GM06990 (cell line): Measurements from ENCODE around the gene TGFB1.

Experiments used
- DNase-seq: peaks from one replicate; pipeline ENCODE4 v3.0.0-alpha.2; 2011; ENCODE audit not compliant: insufficient read length; ENCODE audit errors: extremely low read depth
- H3K27me3 ChIP-seq: replicated peaks from 2 replicates; pipeline ENCODE4 v1.6.0; 2011; ENCODE audit warnings: low read length; ENCODE audit not compliant: control insufficient read depth, insufficient read depth
- H3K36me3 ChIP-seq: 2 replicates; pipeline ENCODE4 v1.5.1; 2011; ENCODE audit warnings: low read length; ENCODE audit not compliant: control insufficient read depth, insufficient read depth
- H3K4me3 ChIP-seq: replicated peaks from 2 replicates; pipeline ENCODE4 v1.5.1; 2011; ENCODE audit warnings: low read depth, mild to moderate bottlenecking, control low read depth, low read length
- TF ChIP-seq, protein P1 (sequence below): IDR thresholded peaks from 2 replicates; pipeline ENCODE4 v1.5.1; 2011; ENCODE audit warnings: low read length, control low read depth, mild to moderate bottlenecking, inconsistent platforms; ENCODE audit not compliant: insufficient read depth, poor library complexity, severe bottlenecking

Gene TGFB1

DNA sequence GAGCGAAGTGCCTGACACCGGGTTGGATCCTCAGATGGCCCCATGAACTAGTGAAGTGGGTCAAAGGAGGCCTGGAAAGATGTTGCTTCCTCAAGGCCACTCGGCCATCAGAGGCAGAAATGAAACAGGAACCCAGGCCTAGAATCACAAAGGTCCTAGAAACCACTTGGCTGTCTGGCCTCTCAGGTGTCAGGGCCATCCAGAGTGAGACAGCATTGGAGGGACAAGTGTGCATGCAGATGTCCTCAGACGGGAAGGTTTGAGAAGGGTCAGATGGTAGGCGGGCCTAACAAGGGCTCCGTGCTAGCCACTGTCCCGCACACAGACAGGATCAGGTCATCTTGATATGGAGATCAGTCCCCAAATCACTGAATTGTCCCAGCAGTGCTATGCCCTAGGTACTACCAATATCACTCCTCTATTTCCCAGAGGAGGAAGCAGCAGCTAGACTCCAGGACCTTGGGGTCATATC is 29.5 kb downstream of the TGFB1 start:
- DNase-seq, result no peak
- Histone ChIP-seq H3K36me3 (peaks cover 25% of the 10 kb centered on the region), H3K27me3 (no peaks in the 10 kb centered on the region), H3K4me3 (no peak overlapping the region)
- TF ChIP-seq, protein P1, sequence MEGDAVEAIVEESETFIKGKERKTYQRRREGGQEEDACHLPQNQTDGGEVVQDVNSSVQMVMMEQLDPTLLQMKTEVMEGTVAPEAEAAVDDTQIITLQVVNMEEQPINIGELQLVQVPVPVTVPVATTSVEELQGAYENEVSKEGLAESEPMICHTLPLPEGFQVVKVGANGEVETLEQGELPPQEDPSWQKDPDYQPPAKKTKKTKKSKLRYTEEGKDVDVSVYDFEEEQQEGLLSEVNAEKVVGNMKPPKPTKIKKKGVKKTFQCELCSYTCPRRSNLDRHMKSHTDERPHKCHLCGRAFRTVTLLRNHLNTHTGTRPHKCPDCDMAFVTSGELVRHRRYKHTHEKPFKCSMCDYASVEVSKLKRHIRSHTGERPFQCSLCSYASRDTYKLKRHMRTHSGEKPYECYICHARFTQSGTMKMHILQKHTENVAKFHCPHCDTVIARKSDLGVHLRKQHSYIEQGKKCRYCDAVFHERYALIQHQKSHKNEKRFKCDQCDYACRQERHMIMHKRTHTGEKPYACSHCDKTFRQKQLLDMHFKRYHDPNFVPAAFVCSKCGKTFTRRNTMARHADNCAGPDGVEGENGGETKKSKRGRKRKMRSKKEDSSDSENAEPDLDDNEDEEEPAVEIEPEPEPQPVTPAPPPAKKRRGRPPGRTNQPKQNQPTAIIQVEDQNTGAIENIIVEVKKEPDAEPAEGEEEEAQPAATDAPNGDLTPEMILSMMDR, result no peak

GRCh38 chr19:41323430-41324125 is 30.1 kb downstream of the TGFB1 start:
- Histone ChIP-seq H3K27me3 (no peaks in the 10 kb centered on the region), H3K4me3 (no peak overlapping the region), H3K36me3 (peaks cover 32% of the 10 kb centered on the region)
- TF ChIP-seq, protein P1, result no peak
- DNase-seq, result no peak

DNA sequence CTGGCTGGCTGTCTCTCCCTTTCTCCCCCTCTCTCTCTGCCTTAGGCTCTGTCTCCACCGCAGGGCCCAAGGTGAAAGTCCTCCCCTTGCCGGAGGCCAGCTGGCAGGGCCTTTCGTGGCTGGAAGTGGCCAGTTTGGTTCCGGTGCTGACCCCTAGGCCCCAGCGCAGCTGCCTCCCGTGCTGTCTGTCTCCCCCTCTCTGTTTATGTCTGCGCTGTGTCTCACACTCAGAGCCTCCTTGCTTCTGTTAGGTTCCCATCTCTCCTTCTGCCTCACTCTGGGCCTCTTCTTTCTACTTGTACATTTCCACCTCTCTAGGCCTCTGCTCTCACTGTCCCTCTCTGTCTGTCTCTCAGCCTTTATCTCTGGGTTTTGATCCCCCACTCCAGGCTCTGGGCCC is 30.7 kb downstream of the TGFB1 start:
- Histone ChIP-seq H3K4me3 (no peak overlapping the region), H3K36me3 (peaks cover 33% of the 10 kb centered on the region), H3K27me3 (no peaks in the 10 kb centered on the region)
- TF ChIP-seq, protein P1, result no peak
- DNase-seq, result no peak

DNA sequence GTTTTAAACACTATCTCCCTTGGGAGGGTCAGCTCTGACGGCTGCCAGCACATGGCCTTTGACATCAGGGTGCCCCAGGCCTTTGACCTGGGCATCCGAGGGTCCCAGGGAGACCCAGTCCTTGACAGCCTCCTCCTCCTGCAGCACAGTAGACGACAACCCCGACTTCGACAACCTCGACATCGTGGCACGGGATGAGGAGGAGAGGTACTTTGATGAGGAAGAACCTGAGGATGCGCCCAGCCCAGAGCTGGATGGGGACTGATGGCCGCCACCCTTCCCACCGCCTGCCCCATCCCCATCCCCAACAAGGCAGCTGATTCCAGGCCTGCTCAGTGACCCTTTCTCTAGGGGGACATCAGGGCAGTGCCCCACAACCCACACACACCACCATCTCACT is 31.3 kb downstream of the TGFB1 start:
- TF ChIP-seq, protein P1, result no peak
- H3K4me3 ChIP-seq, result no peak overlapping the region
- DNase-seq, result no peak
- no peaks in the 10 kb centered on the region for H3K27me3 ChIP-seq
- H3K36me3 ChIP-seq, result peaks cover 33% of the 10 kb centered on the region

DNA sequence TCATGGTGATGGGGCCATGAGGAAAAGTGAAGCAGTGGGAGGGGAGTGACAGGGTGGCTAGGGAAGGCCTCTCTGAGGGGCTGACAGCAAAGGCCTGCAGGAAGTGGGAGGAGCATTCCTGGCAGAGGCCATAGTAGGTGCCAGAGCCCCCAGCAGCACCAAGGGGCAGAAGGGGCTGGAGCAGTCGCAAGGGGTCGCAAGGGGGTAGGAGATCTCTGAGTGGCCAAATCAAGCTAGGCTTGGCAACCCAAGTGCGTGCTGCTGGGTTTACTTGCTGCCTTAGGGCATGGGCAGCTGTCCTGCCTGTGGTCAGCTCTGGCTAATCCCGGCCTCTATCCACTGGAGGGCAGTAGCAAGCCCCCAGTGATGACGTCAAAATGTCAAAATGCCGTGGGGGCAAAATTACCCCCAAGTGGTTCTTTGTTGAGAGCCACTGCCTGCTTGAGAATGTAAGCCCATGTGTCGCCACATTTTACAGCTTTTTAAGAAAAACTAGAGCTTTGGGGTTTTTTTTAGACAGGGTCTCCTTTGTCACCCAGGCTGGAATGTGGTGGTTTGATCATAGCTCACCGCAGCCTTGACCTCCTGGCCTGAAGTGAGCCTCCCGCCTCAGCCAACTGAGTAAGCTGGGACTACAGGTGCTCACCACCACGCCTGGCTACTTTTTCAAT is 32.0 kb downstream of the TGFB1 start:
- Histone ChIP-seq H3K4me3 (no peak overlapping the region), H3K27me3 (no peaks in the 10 kb centered on the region), H3K36me3 (peaks cover 35% of the 10 kb centered on the region)
- TF ChIP-seq, protein P1, result peak; percentile 62
- no peak for DNase-seq
